HG03378 (cell line): ENCODE results near the gene SH3BP5.

Source experiments
- ATAC-seq: cut with Tn5 transposase; IDR thresholded peaks from one replicate; pipeline ENCODE4 v1.9.1; 2021; ENCODE audit warnings: mild to moderate bottlenecking, moderate library complexity; ENCODE audit not compliant: unreplicated experiment

The SH3BP5 gene

DNA sequence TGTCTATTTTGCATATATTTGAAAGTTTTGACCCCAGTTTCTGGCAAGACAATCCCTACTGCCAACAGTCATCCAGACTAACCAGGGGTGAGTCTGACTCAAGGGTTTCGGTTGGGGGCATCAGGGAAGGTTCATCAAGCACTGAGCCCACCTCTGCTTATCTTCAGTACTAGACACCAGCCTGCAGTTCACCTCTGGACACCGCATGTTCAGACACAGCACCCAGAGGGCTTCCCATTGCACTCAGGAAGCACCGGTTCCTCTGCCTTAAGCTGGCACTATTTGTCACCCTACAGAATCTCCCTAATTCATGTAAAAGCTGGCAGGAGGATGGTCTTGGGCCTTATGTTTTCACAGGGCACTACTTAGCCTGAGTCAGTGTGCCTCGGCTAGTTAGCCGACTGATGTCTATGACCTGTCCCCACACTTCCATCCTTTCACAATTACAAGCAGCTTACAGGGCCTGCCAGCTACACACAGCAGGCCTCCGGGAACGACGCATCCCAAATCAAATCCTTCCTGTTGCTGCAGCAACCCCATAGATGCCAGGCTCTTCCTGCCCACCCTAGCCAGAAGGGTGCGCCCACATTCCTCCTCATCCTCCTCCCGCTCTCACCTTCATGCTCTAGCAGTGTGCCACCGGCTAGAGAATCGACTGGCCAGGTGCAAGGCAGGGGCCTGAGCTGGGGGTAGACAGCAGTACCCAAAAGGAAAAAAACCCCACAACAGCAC, 52.5 kb downstream of the SH3BP5 start:
- no peak for ATAC-seq

DNA sequence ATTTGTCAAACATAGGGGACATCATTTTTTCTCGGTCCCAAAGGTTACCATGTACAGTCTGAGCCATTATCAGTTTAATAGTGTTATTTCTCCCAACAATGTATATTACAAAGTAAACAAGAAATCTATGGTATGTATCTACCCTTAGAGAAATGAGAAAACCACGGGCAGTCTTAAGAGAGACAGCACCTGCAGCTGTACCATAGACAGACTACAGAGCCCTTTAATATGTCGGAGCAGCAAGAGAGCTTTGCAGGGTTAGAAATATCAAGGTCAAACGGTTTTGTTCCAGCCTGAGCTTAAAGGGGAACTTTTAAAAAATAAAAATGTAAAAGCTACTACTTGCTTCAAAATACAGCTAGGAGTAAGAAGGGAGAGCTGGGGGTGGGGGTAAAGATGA, 53.2 kb downstream of the SH3BP5 start:
- ATAC-seq = no peak

DNA sequence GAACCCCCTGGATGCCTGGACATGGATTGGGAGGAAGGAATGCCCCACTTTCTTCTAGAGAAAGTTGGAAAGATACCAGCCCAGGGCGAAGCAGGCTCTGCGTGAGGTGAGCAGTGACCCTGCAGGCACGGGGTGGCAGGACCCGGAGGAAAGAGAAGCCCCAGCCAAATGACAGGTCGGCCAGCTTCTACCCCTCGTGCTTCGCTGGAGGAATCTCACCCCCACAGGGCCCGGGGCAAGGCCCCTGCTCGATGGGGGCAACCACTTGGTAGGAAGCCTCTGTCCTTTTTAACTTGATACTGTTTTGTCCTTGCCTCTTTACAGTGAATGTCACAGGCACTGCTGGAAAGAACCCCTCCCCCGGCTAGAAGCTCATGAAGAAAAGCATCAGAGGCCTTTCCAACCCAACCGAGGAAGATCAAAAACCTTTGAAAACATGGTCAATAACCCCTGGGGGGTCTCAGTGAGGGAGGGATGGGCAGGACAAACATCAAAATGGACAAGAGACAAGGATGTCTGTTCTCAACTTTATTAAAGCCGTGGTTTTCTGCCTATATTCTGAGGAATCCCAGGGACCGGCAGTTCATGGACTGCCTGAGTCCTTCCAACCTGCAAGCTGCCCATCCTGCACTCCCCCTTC, 54.4 kb downstream of the SH3BP5 start:
- ATAC-seq = no peak

DNA sequence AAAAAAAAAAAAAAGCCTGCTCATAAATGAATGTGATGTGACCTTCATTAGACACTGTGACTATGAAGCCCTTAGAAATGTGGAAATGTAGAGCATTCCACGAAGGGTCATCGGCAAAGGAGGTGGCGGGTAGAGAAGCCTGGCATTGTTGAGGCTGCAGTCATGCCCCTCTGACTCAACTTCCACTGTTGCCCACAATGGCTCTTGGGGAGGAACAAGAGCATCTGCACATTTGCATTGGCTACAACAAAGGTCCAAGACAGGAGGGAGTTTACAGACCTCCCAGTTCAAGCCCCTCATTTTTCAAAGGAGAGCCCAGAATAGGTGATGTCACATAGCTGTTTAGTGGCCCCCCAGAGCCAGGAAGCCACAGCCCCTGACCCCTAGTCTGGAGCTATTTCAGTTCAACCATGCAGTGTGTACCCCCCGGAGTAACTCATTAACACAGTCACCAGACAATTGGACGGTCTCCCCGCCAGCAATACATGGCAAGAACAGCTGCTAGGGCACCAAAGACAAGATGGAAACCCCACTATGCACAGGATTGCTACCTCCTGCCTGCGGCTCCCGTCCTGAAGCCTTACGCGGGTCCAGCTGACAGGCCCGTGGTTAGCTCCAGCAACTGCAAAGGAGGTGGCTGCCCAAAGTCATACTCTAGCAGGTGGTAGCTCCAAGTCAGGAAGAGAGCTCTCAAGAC, 56.2 kb downstream of the SH3BP5 start:
- ATAC-seq = no peak

DNA sequence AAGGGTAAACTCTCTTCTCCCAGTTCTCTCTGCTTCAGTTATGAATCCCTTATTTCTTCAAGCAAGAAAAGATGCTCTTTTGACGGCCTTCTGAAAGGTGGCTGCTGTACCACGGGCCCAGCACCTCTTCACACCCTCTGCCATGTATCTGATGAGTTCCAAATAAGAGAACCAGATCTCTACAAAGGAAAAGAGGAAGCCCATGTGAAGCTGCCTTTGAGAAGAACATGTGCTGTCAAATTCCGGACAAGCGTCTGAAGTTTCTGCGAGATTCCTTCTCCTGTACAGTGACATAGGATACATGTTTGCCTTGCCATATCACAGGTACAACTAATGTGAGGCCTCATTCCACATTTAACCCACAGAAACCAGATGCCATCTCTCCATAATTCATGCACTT, 59.2 kb downstream of the SH3BP5 start:
- no peak for ATAC-seq

DNA sequence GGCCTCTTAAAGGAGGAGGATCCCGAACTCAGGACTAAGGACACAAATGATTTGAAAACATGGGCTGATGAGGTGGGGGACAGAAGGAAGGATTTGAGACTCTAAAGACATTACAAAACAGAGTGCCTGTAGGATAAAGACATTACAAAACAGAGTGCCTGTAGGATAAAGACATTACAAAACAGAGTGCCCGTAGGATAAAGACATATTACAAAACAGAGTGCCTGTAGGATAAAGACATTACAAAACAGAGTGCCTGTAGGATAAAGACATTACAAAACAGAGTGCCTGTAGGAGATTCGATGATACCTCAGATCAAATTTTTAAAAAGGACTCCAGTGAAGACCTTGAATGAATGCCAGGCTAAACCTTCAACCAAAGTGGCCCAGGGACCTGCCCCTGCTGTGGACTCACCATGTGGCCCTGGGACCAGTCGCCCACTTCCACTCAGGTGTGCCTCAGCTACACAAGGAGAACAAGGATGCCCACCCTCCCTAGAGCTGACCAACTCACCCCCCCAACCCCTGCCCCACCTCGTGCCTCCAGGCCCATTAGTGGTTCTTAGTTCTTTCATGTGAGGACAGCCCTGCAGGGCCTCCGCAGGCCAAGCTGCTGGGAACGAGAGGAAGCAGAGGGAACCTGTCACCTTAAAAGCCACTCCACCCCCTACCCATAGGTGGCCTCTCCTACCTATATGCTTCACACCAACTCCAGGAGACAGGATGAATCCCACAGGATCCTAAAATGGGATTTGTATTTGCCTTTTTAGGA, 59.8 kb downstream of the SH3BP5 start:
- ATAC-seq = no peak

DNA sequence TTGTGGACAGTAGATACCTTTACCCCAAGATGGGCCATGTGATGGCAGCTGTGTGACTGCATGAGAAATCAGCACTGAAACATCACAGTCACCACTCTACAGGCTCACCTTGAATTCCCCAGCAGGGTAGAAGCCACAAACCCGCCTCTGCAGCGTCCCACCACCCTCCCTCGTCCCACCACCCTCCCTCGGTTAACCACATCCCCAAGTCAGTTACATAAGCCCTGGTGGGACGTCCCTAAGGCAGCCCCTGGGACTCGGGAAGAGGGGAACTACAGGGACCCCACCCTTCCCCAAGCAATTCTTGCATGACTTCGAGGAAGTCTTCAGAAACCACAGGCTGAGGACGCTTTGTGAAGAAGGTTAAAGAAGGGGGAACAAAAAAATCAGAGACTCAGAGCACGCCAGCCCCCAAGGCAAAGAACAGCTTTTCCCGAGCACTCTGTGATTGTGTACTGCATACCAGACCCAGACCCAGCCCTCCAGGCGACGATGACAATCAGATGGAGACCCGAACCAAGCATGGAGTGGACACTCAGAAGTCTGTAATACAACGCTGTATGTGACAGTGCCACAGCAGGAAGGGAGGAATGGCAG, 60.5 kb downstream of the SH3BP5 start:
- ATAC-seq = peak; percentile 49

DNA sequence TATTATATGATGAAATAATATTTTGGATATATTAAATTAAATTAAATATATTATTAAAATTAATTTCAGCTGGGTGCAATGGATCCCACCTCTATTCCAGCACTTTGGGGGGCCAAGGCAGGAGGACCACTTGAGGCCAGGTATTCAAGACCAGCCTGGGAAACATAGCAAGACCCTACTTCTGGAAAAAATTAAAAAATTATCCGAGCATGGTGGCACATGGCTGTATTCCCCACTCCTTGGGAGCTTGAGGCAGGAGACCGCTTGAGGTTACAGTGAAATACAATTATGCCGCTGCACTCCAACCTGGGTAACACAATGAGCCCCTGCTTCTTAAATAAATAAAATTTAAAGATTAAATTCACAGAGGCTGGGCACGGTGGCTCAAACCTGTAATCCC, 61.4 kb downstream of the SH3BP5 start:
- no peak for ATAC-seq

DNA sequence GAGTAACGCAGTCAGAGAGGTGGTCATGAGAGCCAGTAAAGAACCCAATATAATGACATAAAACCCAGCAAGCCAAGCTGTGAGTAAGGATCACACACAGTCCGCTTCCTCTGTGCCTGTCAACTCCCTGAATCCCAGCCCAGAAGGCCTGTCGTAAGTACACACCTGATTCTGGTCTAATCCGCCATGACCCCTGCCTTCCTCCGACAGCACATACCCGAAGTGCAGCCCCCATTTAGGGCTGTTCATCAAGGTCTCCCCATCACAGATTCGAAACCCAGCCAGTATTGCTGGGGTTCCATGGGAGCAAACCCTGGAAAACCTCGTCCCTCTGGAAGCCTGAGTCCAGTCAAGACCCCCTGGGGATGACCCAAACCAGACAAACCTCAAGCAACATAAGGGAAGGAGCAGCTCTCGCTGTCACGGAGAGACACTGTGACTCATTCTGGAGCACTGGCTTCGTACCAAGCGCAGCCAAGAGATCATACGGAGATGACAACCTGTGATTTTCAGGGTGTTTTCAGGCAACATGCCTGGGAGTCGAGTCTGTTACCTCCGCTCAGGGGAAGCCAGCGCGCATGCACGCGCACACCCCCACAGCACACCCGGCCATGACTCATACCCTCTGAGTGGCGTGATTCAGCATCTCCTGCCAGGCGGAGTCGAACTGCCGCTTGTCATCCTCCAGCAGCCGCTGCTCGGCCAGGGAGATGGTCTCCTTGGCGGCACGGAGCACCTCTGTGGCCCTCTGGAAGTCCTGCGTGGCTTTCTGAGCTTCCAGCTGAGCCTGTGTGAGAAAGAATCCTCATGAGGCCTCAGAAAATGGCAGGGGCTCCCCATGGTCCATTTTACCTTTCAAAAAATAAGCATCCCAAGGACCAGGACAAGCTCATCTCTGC, 63.0 kb downstream of the SH3BP5 start:
- no peak for ATAC-seq

DNA sequence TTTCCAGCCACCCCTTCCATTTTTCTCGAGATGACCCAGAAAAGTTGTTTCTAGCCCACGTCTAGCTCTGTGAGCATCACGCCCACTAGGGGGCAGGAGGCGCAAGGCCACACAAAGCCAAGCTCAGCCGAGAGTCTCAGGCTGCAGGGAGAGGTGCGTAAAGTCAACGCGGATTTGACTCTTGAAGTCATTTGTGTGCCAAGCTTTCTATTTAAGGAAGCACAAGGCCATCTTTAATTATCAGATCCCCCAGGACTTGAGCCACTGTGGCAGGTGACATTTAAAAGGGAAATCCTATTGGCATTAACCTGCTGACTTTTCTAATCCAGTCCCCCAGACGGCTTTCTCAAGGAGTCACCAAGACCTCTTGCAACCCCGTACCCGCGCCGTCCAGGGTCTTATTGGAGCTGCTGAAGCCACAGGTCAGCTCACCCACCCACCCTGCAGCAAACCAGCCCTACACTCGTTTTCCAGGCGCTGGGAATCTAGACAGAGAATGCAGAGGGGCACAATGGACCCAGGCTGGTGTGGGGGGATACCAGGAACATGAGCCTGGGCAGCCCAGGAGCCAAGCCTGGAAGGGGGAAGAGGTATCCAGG, 64.3 kb downstream of the SH3BP5 start:
- no peak for ATAC-seq

DNA sequence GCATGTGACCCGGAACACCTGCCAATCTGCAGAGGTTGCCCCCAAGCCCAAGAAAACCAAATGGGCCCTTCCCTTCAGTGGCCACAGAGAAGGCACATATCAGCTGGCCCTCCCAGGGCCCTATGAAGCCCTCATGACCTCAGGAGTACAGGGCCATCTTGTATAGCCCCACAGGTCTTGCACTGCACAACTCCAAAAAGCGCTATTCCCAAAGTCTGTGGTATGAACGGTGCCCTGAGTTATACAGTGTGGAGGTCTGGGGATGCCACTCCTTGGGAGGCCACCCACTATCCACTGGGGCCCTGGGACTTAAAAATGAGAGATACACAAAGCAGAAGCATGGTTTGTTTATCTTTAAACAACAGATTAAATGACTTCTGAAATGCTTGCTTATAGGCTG, 64.9 kb downstream of the SH3BP5 start:
- ATAC-seq = no peak

DNA sequence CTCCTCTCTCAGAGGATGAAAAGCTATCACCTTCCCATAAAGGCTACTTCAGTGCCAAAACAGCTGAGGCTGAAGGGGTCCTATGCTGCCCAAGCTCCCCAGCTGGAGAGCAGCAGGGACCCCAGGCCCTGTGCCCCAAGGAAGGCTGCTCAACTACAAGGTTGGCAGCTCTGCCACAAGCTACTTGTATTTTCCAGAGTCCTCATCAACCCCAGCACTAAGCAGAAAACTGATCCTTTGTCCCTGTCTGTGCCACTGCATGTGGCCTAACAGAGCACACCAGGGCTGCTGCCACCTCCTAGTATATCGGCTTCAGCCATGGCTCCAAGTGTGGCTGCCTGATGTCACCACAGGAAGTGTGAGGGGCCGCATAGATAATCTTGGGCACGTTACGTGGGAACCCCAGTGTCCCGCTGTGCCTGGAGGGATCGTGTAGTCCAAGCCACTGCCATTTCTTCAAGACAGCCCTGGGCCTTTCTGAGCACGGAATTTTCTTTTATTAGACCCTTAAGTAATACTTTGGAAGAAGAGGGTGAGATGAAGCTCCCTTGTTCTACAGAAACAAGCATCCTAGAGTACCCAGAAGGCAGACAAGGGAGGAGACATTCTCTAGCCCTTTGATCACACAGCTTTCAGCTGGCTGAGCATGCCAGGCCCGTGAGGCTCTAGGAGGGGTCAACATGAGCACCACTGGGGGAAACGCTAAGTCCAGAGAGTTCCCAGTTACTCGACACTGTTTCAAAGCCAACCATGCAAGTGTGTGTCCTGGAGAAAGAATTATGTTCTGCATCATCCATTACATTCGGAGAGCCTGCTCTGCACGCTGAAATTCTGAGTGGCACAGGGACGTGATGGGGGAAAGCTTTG, 65.6 kb downstream of the SH3BP5 start:
- no peak for ATAC-seq

DNA sequence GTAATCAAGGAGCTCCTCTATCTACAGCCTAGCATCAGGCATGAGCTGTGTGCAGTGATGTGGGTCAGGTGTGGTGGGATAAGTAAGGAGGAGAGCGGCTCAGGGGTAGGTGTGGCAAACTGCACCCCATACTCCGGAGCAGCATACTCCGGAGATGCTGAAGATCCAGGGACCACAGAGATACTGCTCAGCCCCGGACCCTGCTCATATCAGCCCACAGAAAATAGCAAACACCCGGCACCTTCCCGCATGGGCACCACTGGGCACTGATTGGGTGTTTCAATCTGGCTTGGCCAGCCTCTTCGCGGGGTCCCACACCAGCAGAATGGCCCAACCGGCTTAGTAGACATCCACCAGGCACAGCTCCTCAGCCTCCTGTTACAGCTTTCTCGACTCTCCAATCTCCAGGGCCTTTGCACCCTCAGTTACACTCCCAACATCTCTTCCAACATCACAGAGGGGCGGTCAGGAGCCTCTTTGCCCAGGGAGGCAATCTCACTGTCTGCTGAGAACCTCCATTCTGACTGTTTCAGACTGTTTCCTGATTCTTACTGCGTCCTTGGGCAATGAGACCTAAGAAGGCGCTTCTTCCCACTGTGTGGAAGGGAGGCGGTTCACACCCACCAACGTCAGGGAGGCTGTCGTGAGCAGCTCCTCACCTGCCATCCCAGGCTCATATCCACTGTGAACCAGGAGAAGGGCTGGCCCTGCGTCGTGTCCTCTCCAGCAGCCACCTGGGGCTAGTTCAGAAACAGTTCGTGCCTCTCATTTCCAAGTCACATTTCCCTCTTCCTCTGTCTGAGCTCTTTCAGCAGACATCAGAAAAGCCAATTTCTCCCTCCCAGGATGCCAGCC, 66.5 kb downstream of the SH3BP5 start:
- ATAC-seq = no peak

DNA sequence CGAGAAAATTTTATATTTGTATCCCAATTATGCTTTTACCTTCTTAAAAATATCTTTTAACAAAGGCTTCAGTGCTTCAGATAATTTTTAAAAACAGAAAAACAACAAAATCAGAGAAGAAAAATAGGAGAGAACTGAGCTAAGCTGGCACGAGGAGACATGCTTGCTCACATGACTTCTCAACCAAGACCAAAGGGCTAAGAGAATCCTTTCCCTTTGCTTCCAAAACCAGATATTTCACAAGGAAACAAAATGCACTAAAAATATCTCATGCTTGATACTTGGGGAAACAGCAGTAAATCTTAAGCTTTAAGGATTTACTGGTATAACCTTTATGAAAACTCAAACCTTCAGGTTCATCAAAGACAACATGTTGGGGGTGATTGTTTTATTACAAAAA, 67.9 kb downstream of the SH3BP5 start:
- no peak for ATAC-seq

DNA sequence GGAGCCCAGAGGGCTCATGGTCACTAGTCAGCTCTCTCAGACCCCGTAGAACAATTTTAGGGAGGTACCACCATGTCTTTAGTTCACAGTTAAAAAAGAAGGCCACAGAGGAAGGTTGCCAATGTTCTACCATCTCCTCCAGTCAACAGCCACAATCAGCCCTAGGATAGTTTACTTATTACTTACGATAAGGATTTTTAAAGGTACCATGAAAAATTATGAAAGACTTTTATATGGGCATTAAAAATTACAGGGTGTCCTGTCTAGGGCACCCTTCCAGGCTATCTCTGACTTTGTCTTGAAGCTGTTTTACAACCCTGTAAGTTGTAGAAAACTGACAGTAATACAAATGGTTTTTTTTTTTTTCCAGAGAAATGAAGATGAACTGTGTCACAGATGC, 68.5 kb downstream of the SH3BP5 start:
- no peak for ATAC-seq

DNA sequence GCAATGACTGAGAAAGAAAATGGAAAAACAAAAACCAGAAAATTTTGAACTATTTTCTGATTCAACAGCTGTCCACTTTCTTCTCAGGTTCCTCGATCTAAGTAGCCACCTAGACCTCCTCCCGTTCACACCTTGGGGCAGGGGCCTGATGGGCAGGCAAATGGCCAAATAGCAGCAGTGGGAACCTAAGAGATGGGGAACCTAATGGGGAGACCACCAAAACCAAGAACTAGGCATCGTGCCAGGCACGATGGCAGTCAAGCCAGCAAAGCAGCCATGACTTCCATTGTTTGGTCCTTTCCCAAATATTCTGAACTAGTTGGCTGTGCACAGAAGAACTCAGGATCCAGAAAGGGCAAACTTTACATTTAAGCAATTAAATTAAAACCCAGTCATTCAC, 69.3 kb downstream of the SH3BP5 start:
- ATAC-seq = no peak

DNA sequence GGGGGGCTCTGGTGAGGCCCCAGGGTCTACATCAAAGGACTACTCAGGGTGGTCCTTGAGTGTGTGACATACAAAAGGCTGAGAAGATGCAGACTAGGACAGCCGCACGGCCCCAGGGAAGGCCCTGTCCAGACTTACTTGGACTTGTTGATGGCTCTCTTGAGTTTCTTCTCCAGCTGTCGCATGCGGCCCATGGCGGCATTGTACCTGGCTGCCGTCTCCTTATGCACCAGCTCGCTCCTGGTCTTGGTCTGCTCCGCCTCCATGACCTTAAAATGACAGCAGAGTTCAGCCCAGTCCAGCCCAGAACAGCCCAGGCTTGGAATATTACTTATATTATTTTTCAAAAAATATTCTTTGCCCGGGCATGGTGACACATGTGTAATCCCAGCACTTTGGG, 70.4 kb downstream of the SH3BP5 start:
- no peak for ATAC-seq

DNA sequence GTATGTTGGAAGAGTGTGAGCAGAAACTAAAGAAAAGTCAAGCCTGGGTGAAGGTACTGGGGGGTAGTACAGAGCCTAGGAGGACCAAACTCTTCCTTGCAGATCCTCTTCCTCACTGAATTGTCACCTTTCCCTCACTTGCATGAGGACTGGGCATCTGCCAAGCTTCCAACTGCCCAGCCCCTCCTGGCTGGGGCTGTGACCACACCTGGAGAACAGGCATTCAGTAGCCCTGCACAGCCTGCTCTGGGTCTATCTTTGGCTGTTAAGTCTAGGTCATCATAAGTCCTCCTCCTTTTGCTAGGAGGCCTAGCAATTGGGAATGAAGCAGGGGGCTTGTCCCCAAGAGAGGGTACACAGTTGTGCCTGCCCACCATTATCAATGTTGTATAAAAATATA, 71.1 kb downstream of the SH3BP5 start:
- ATAC-seq = no peak
